HepG2 (cell line): ENCODE data around the gene OTUD7B. TPM values are rescaled to one million over a fixed set of nuclear protein-coding genes. Genes with fewer than 3 reads are reported as not detected.

ENCODE experiments used
- ATAC-seq: fragments of 200-7000 bp; cut with Tn5 transposase; 3 replicates; pipeline ENCODE4 v1.9.1; 2020; ENCODE audit warnings: mild to moderate bottlenecking, moderate library complexity
- BruUV-seq: library from RNA; stranded (reverse); fragments of 400-500 nt; replicated peaks from 2 replicates; lab custom pipeline; 2021; lab: Mats Ljungman, UMichigan
- CTCF ChIA-PET: fragments of 300-600 bp; formaldehyde crosslinking; extraction: SDS; loops from one replicate; lab custom pipeline; 2021; ENCODE audit warnings: low total read pairs, inconsistent platforms, low intra/inter-chr PET ratio; lab: Yijun Ruan, JAX
- POLR2A ChIA-PET: fragments of 350-600 bp; sonication (Branson Sonifier 250); formaldehyde crosslinking; loops from one replicate; lab custom pipeline; 2020; ENCODE audit warnings: antibody characterized with exemption, inconsistent platforms; lab: Yijun Ruan, JAX
- DNase-seq: peaks from one replicate; pipeline ENCODE4 v3.0.0-alpha.2; 2015; ENCODE audit warnings: low spot score
- FAIRE-seq: peaks from 3 replicates; lab custom pipeline; 2011; peaks lifted over from hg19 to GRCh38; lab: Jason Lieb, UNC
- H2AFZ ChIP-seq: one replicate; pipeline ENCODE4 v1.6.1; 2011; ENCODE audit warnings: low read length, inconsistent platforms
- H3K27ac ChIP-seq: fragments of 300-600 bp; 3 replicates; pipeline ENCODE4 v1.8.0; 2011; ENCODE audit warnings: mixed run types, mild to moderate bottlenecking, mixed read lengths, low read length, inconsistent platforms; ENCODE audit not compliant: insufficient read depth; ENCODE audit errors: extremely low read length
- H3K27me3 ChIP-seq, 2 experiments: fragments of 200-600 bp in 1 of 2; 2 replicates in 1 of 2; 3 replicates in 1 of 2; pipeline versions ENCODE4 v1.6.0 to v1.8.0; 2011; ENCODE audit warnings: low read length in 2 of 2, mild to moderate bottlenecking in 2 of 2, moderate library complexity in 2 of 2, inconsistent platforms in 1 of 2; ENCODE audit not compliant: insufficient read depth in 2 of 2, control insufficient read depth in 1 of 2
- H3K36me3 ChIP-seq, 2 experiments: fragments of 200-600 bp in 1 of 2; replicated peaks in 1 of 2; 2 replicates in 1 of 2; 3 replicates in 1 of 2; pipeline versions ENCODE4 v1.5.1 to v1.8.0; 2011; ENCODE audit warnings: low read length in 2 of 2, inconsistent platforms in 1 of 2; ENCODE audit not compliant: insufficient read depth in 2 of 2, control insufficient read depth in 1 of 2
- H3K4me1 ChIP-seq: 2 replicates; pipeline ENCODE4 v1.5.1; 2012; ENCODE audit warnings: low read length, inconsistent platforms; ENCODE audit not compliant: insufficient read depth
- H3K4me2 ChIP-seq: 2 replicates; pipeline ENCODE4 v1.6.0; 2011; ENCODE audit warnings: low read depth, low read length, inconsistent platforms
- H3K4me3 ChIP-seq, 3 experiments: fragments of 200-600 bp in 1 of 3; sonication (generic), shearing (Covaris generic) in 1 of 3; replicated peaks in 1 of 3; 2 replicates each; pipeline ENCODE4 v1.5.1; 2011 to 2016; ENCODE audit warnings: low read length in 3 of 3, inconsistent platforms in 2 of 3, low read depth in 2 of 3, mild to moderate bottlenecking in 2 of 3, control low read depth in 1 of 3, mixed read lengths in 1 of 3; ENCODE audit not compliant: insufficient read depth in 1 of 3
- H3K79me2 ChIP-seq: one replicate; pipeline ENCODE4 v1.6.1; 2011; ENCODE audit warnings: low read length, inconsistent platforms; ENCODE audit not compliant: insufficient read depth
- H3K9ac ChIP-seq: 2 replicates; pipeline ENCODE4 v1.6.0; 2011; ENCODE audit warnings: mild to moderate bottlenecking, low read depth, low read length, inconsistent platforms; ENCODE audit not compliant: insufficient read depth
- H3K9me3 ChIP-seq: 2 replicates; pipeline ENCODE4 v1.5.1; 2012; ENCODE audit warnings: mild to moderate bottlenecking, low read length
- H4K20me1 ChIP-seq: 2 replicates; pipeline ENCODE4 v1.6.0; 2011; ENCODE audit warnings: inconsistent platforms, mild to moderate bottlenecking, low read length, moderate library complexity; ENCODE audit not compliant: insufficient read depth
- CEBPB ChIP-seq: IDR thresholded peaks from 2 replicates; pipeline ENCODE4 v1.6.1; 2011; ENCODE audit warnings: low read depth, low read length, improper control_type of control experiment, borderline replicate concordance
- FOXA1 ChIP-seq, 2 experiments: fragments of 450-650 bp in 1 of 2; sonication (generic) in 1 of 2; formaldehyde crosslinking in 1 of 2; IDR thresholded peaks; 2 replicates each; pipeline versions ENCODE4 v1.4.0 to v1.6.1; 2016 to 2020; ENCODE audit warnings: missing genetic modification reagents in 1 of 2
- HOXD1 ChIP-seq: sonication (generic); formaldehyde crosslinking; IDR thresholded peaks from 2 replicates; pipeline ENCODE4 v1.5.0; 2020; ENCODE audit warnings: missing genetic modification reagents
- NCOA1 ChIP-seq: sonication (generic); formaldehyde crosslinking; IDR thresholded peaks from 2 replicates; pipeline ENCODE4 v1.9.0; 2021; ENCODE audit warnings: missing genetic modification reagents
- RBM39 ChIP-seq: fragments of 200-400 bp; formaldehyde crosslinking; IDR thresholded peaks from one replicate; pipeline ENCODE4 v1.6.1; 2018; ENCODE audit warnings: antibody characterized with exemption, mild to moderate bottlenecking, low read depth, low read length; ENCODE audit not compliant: poor library complexity, severe bottlenecking
- TFAP4 ChIP-seq: sonication (generic); IDR thresholded peaks from 2 replicates; pipeline ENCODE4 v1.6.1; 2016; ENCODE audit warnings: low read depth, borderline replicate concordance
- WGBS: methylation state at CpG from one replicate; pipeline ENCODE4 v1.1.6; 2017; ENCODE audit warnings: low lambda C conversion rate; 5-methylcytosine and 5-hydroxymethylcytosine counted together
- in situ Hi-C: cut with HindIII; loops from 2 replicates; pipeline ENCODE4 v1.10.0; 2017; ENCODE audit warnings: low pct_unique_long_range_greater_than_20kb; ENCODE audit not compliant: extremely low pct_ligation_motif_present
- intact Hi-C: fragments of 100-400 bp; cut with micrococcal nuclease; formaldehyde crosslinking; loops from one replicate; pipeline ENCODE4 v1.10.0; 2022; ENCODE audit not compliant: unreplicated experiment
- polyA plus RNA-seq, 8 experiments: library from polyadenylated mRNA; depleted of rRNA in 3 of 8; stranded (reverse) in 7 of 8; unstranded in 1 of 8; fragments of >200 nt; fragmentation: Illumina TruSeq in 4 of 8; extraction: Trizol in 4 of 8; gene quantifications; 2 replicates each; pipeline versions ENCODE4 v1.2.1 to v1.2.3, GENCODE V29; 2011 to 2016; ENCODE audit warnings: low read depth in 4 of 8, missing spikeins in 1 of 8, mixed read lengths in 1 of 8; ENCODE audit not compliant: insufficient read depth in 1 of 8
- total RNA-seq, 5 experiments: library from RNA; depleted of rRNA; stranded (reverse); fragments of >200 nt; fragmentation: Illumina TruSeq; extraction: Trizol; gene quantifications; 2 replicates each; pipeline ENCODE4 v1.2.3, GENCODE V29; 2016; ENCODE audit warnings: low read depth in 1 of 5

OTUD7B gene
- total and polyA plus RNA-seq, 2 of the 13 experiments (the other 11 are each of a cell fraction or from before 2014, with no cell fraction given) = 5.1 to 11.2 TPM

- Histone ChIP-seq H3K4me2 (no peak overlapping the region), H3K9me3 (no peaks in the 10 kb centered on the region), H2AFZ (no peak overlapping the region), H3K79me2 (peaks cover 23% of the 10 kb centered on the region), H3K36me3 (no peaks in the 10 kb centered on the region), H3K27ac (no peak overlapping the region), H3K4me3 (no peak overlapping the region), H3K9ac (no peak overlapping the region), H4K20me1 (peaks cover 5% of the 10 kb centered on the region; the same call in 1 of the 2 replicates), H3K4me1 (peaks cover 40% of the 10 kb centered on the region), H3K27me3 (no peaks in the 10 kb centered on the region; a peak in 1 of 5 replicates)
- in situ Hi-C loops (no loop called here), intact Hi-C loops (no loop called here)
- 50% methylated on average over 1 of the region's 1 CpG for WGBS
- DNase-seq (no peak), FAIRE-seq (no peak), ATAC-seq (no peak)
- ChIA-PET CTCF (no interaction called here), POLR2A (interaction anchor here (2.1 kb wide), 1 partner anchor 9 kb away, joined by 7 read pairs; no protein-coding TSS in a partner anchor)
- TF ChIP-seq NCOA1 (CRISPR knock-in tag) (no peak), TFAP4 (peak; percentile 53; the same call in 1 of the 2 replicates), RBM39 (no peak), CEBPB (peak; percentile 30; the same call in 1 of the 2 replicates), HOXD1 (CRISPR knock-in tag) (peak; percentile 46; the same call in 1 of the 2 replicates), FOXA1 (IDR thresholded peaks at IDR 0.05) (no peak), FOXA1 (CRISPR knock-in tag; IDR thresholded peaks at IDR 0.05) (0 out of 2 replicates have a peak, but pooled peaks have one; percentile 14)
- no TSS peak for BruUV-seq
These were observed 2.1 kb upstream of the OTUD7B start for GRCh38 chr1:150012611-150013010.
